GM19099 (cell line): ENCODE results near the gene OR8J3.

Experiments used
- POLR2A ChIP-seq: IDR thresholded peaks from 3 replicates; pipeline ENCODE4 v1.6.1; 2011; ENCODE audit warnings: low read depth; ENCODE audit not compliant: insufficient read length; ENCODE audit errors: extremely low read depth

The OR8J3 gene, protein sequence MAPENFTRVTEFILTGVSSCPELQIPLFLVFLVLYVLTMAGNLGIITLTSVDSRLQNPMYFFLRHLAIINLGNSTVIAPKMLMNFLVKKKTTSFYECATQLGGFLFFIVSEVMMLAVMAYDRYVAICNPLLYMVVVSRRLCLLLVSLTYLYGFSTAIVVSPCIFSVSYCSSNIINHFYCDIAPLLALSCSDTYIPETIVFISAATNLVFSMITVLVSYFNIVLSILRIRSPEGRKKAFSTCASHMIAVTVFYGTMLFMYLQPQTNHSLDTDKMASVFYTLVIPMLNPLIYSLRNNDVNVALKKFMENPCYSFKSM

DNA sequence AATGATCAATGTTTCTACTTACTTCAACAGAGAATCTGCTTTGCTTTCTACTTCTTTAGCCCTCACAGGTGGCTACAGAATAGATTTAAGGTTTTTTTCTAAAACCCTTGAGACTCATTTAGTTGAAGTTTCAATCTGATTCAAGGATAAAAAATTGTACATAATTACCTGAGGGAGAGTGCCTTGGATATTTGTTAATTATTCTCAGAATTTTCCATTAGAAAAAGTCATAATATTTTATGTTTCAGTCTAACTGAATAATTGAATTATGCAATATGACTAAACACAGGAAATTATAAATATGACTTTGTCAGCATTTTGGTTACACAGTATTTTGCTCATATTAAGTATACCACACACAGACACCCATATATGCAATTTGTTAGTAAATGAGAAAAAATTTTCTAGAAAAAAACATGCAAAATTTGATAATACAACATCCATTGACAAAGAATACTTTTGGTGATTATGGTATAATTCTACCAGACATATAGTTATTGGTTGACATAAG lies at the start of gene OR8J3:
Gene OR8J3 (minus strand): TSS at position 51 of the 511 bp plus-strand sequence. CDS start 2,483 bp downstream, outside the sequence.
- no peak for TF ChIP-seq POLR2A

DNA sequence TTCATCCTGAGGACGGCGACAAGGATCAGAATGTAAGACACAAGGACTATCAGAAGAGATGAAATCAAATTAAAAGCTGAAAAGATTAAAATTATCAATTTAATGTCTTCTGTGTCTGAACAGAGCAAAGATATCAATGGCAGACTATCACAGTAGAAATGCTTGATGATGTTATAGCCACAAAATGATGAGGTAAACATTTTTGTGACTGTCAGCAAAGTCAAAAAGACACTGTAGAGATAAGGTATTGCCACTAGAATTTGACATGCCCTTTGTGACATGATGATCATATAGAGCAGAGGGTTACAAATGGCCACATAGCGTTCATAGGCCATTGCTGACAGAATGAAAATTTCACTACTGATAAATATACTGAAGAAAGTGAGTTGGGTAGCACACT lies 48.6 kb upstream of the OR8J3 start:
- no peak for TF ChIP-seq POLR2A

DNA sequence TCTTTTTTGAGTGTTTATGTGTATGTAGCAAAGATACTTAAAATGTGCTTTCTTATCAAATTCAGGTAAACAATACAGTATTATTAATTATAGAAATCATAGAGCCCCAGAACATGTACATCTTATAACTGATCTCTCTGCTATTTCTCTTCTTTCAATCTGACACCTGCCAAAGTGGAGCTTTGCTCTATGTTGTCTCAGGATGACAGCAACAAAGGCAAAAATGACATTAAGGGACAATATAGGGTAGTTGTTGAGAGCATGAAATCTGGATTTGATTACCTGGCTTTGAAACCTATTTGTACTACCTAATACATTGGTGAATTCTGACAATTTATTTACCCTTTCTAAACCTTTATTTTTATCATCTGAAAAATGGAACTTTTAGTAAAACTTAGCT lies 43.5 kb upstream of the OR8J3 start:
- TF ChIP-seq POLR2A, result no peak

DNA sequence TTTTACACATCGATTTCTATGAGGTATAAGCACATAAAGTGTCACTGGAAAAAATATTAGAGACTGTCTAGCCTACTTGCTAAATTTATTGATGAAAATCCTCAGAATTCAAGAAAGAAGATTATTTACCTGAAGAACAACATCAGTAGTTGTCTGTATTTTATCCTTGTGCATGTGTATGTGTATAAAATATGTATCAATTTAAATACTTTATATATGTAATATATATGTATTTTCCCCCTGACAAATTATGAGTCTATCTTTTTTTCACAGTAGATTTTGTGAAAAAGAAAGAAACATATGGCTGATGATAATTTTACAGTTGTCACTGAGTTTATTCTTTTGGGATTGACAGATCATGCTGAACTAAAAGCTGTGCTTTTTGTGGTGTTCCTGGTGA lies 36.3 kb upstream of the OR8J3 start, which contains the start of gene OR5J2:
Gene OR5J2 (plus strand): TSS at position 301 of the 400 bp plus-strand sequence. CDS start 0 bp downstream, at position 301.
- no peak for TF ChIP-seq POLR2A

DNA sequence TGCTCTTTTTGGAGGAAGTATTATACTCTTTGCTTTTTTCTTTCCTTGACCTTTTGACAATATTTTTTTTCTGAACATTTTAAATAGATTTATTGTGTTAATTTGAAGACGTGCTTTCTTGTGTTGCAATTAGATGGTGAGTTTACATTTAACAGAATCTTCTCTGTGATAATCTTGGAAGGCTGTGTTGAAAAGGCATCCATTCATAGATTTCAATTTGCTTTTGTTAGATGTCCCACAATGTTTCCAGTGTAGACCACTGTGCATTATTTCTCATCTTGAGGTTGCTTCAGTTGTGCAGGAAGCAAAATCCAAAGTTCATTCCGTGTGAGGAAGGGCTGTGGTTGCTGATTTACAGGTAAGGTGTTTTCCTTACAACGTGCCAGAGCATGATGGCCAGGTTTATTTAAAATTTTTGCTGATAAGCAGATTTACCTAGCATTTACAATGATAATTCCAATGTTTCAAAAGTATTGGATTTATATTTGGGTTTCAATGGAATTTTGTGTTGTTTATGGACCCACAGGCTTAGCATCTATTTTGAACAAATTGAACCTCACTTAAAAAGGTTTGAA lies 32.3 kb upstream of the OR8J3 start:
- TF ChIP-seq POLR2A, result no peak

DNA sequence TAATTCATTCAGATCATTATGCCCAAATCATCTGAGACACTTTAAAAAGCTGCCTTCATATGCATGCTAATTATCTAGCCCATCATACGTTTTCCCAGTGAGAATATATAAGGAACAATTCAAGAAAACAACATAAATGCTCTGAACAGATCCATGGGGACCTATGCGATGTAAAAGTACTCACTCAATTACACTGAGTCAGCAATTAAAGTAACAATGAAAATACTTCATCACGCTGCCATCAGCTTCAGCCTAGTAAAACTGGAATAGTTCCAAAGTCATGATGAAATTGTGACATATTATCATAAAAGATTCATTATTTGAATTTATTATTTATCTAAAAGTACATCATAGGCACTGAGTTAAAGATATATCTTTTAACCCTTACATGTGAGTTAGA lies 23.8 kb upstream of the OR8J3 start:
- no peak for TF ChIP-seq POLR2A

DNA sequence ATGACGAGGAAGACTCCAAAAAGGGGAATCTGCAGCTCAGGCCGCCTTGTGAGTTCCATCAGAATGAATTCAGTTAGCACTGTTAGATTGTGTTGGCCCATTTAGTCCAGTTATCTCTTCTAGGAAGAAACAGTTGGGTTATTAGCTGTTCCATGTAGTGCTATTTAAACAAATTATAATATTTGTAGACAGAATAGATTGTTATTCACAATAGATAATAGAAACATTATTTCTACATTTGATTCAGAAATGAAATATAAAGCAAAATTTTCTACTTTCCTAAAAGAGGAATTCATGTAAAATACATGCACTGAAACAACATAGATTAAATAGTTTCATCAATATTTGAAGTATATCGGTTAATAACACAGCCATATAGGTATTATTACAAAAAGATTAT lies 20.2 kb upstream of the OR8J3 start, which contains the start of gene OR8K5:
Gene OR8K5 (minus strand): TSS at position 101 of the 400 bp plus-strand sequence. CDS start 0 bp downstream, at position 101.
- no peak for TF ChIP-seq POLR2A

DNA sequence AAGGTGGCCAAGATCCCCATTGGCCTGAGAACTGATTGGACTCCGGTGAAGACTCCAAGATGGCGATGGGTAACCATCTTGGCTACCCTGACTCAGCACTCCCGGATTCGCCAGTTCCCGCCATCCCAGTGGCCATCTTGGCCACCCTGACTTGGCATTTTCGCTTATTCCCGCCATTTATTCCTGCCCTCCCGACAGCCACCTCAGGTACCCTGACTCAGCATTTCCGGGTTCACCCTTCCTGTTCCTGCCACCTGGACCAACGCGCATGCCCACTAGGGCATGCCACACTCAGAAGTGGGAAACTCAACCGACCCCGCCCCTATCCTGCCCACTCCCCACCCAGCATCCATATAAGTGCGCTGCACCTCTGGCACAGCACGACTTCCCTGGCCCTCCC lies 12.3 kb upstream of the OR8J3 start:
- TF ChIP-seq POLR2A, result no peak

DNA sequence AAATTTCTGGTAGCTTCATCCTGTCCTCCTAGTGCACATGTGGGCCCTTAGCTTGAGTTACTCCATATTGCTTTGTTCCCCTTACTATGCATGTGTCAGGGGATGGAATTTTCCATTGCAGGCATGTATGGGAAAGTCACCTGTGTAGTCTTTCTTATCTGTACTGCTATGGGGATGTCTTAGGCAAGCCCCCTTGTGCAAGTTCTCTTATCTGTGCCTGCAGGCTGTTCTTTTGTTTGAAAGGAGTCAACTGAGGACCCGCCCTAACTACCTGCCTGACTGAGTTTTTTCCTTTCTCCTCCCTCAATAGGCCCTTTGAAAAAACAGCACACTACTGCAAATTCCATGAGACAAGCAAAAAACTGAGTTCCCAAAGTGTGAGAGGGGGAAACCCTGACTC lies 11.4 kb upstream of the OR8J3 start:
- no peak for TF ChIP-seq POLR2A

DNA sequence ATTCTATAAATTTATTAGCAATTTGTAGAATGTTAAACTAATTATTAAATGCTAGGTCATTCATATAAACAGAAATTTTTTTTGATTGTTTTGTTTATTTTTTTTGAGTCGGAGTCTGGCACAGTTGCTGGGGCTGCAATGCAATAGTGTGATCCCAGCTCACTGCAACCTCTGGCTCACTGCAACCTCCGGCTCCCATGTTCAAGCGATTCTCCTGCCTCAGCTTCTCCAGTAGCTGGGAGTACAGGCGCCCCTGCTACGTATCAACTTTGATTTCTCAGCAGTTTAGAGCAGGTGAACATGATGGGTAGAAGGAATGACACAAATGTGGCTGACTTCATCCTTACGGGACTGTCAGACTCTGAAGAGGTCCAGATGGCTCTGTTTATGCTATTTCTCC lies 17.9 kb downstream of the OR8J3 start, which contains the start of gene OR8H3:
Gene OR8H3 (plus strand): TSS at position 301 of the 400 bp plus-strand sequence. CDS start 0 bp downstream, at position 301.
- TF ChIP-seq POLR2A, result no peak

DNA sequence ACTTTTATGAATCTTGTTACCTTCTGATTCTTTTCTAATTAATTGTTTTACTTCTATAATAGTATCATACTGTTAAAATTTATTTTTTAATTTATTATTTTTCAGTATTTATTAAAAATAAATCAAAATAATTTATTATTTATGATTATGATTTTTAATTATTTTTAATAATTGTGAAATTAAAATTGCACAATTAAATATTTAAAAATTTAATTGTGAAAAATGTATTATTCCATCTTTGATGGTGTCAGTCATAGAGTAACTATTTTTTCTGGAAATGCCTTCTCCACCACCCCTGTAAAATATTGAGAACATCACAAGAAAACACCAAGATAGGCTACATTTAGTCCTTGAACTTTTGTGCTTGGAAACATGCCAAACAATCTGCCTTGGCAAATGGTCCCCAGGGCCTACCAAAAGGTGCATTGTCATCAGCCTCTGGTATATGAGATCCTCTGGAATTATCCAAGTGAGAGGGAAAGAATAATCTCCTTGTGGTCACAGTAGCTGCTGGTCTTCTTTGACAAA lies 36.7 kb downstream of the OR8J3 start, which contains the start of gene OR8H2:
Gene OR8H2 (plus strand): TSS at position 478 of the 528 bp plus-strand sequence. CDS start 1,356 bp downstream, outside the sequence.
- no peak for TF ChIP-seq POLR2A

DNA sequence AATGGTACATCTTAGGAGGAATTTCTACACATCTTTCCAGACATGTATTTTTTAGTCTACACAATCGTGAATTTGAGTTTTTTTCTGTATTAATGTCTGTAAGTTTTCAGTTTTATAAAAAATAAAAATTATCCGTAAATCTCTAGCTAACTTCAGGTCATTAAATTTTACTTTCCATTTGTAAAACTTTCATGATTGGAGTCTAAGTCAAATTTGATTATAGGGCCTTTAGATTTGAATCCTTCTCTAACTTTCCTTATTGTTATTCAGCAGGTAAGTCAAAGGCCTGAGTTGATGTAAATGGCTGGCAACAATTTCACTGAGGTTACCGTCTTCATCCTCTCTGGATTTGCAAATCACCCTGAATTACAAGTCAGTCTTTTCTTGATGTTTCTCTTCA lies 47.0 kb downstream of the OR8J3 start, which contains the start of gene OR8I2:
Gene OR8I2 (plus strand): TSS at position 301 of the 400 bp plus-strand sequence. CDS start 0 bp downstream, at position 301.
- TF ChIP-seq POLR2A, result no peak

DNA sequence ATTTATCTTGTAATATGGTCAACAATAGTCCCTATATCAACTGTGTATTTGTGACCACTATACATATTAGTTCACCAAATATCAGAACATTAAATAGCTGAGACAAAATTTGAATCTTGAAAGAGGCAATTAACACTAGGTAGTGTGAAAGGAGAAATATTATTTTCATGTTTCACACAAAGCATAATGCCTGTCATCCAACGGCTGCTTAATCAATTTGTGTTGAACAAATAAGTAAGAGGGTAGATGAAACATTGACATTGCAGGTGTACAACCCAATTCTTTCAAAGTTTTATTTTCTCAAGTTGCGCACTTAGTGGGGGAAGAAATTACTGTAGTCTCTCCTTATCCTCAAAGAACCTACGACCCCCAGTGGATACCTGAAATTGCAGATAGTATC lies 50.3 kb downstream of the OR8J3 start:
- TF ChIP-seq POLR2A, result no peak
